OCI-LY3 (cell line): ENCODE data around the gene C10orf95.

Experiments used
- EZH2phosphoT487 ChIP-seq: fragments of 200-600 bp; shearing (Covaris generic); IDR thresholded peaks from 2 replicates; pipeline ENCODE4 v1.6.1; 2018; ENCODE audit warnings: antibody characterized with exemption, mixed run types, low read depth
- TF ChIP-seq, protein P1 (sequence below): fragments of 200-600, 300-600 bp; sonication (generic); IDR thresholded peaks from 2 replicates; pipeline ENCODE4 v1.5.1; 2014; ENCODE audit warnings: antibody characterized with exemption, low read length, low read depth

DNA sequence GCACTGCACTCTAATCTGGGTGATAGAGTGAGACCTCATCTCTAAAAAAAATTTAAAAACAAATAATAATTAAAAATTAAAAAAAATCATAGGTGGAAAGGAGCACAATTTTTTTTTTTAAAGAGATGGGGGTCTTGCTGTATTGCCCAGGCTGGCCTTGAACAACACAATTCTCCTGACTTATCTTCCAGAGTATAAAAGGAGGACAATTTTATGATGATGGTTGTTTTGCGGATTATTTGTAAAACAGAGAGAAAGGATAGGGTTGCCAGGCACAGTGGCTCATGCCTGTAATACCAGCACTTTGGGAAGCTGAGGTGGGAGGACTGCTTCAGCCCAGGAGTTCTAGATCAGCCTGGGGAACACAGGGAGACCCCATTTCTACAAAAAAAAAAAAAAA lies 46.2 kb upstream of the C10orf95 start:
- TF ChIP-seq, protein P1, sequence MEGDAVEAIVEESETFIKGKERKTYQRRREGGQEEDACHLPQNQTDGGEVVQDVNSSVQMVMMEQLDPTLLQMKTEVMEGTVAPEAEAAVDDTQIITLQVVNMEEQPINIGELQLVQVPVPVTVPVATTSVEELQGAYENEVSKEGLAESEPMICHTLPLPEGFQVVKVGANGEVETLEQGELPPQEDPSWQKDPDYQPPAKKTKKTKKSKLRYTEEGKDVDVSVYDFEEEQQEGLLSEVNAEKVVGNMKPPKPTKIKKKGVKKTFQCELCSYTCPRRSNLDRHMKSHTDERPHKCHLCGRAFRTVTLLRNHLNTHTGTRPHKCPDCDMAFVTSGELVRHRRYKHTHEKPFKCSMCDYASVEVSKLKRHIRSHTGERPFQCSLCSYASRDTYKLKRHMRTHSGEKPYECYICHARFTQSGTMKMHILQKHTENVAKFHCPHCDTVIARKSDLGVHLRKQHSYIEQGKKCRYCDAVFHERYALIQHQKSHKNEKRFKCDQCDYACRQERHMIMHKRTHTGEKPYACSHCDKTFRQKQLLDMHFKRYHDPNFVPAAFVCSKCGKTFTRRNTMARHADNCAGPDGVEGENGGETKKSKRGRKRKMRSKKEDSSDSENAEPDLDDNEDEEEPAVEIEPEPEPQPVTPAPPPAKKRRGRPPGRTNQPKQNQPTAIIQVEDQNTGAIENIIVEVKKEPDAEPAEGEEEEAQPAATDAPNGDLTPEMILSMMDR, result no peak
- no peak for TF ChIP-seq EZH2phosphoT487
